Right atrium auricular region (tissue), 2 donors: ENCODE data around the gene MAOB. TPM values are rescaled to one million over a fixed set of nuclear protein-coding genes. Genes with fewer than 3 reads are reported as not detected.

Experiments
- DNase-seq: peaks from one replicate; pipeline ENCODE4 v3.0.0-alpha.2; 2019; ENCODE audit warnings: low spot score
- H3K27ac ChIP-seq, 2 donors: fragments of 200-600 bp; sonication (generic); 1 replicate in 1 of 2; 2 replicates in 1 of 2; pipeline ENCODE4 v1.5.1; 2016 to 2019
- H3K27me3 ChIP-seq, 2 donors: fragments of 200-600 bp; sonication (generic); one replicate each; pipeline versions ENCODE4 v1.5.1 to v1.6.0; 2017 to 2019
- H3K36me3 ChIP-seq: fragments of 200-600 bp; sonication (generic); one replicate; pipeline ENCODE4 v1.5.1; 2016
- H3K4me1 ChIP-seq, 2 donors: fragments of 200-600 bp; sonication (generic); one replicate each; pipeline versions ENCODE4 v1.5.1 to v1.6.0; 2017 to 2019
- H3K4me3 ChIP-seq, 2 donors: fragments of 200-600 bp; sonication (generic); 1 replicate in 1 of 2; 2 replicates in 1 of 2; pipeline ENCODE4 v1.5.1; 2017 to 2019; ENCODE audit warnings: mild to moderate bottlenecking in 1 of 2, moderate library complexity in 1 of 2
- H3K9me3 ChIP-seq, 2 donors: fragments of 200-600 bp; sonication (generic); one replicate each; pipeline ENCODE4 v1.5.1; 2019
- total RNA-seq, 2 donors: library from RNA; depleted of rRNA; stranded (reverse); fragments of >200 nt; gene quantifications; one replicate each; pipeline ENCODE4 v1.1.0, GENCODE V29; 2016
- TF ChIP-seq, protein P1 (sequence below), 2 donors: fragments of 200-600 bp; sonication (generic); IDR thresholded peaks; one replicate each; pipeline ENCODE4 v1.5.1; 2019; ENCODE audit warnings: antibody characterized with exemption in 2 of 2

MAOB gene
- total RNA-seq, 2 donors from 2014 or later = 21.0 to 64.3 TPM

DNA sequence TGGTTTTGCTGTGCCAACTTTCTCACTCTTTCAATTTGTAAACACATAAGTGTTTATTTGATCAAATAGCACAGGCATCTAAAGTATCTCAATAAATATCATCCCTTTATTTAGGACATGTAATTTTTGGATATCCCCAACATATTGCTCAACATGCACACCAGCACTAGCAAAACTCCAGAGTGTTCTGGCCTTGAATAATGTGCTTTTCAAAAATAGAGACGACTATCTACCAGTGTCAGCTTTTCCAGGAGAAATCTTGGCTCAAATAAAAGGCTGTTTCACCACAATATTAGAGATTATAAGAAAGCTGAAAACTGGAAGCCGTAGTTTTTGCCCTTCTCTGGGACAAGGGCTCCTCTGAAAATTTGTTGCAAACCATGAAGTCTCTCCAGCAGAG is 67.0 kb downstream of the MAOB start:
- TF ChIP-seq, protein P1, sequence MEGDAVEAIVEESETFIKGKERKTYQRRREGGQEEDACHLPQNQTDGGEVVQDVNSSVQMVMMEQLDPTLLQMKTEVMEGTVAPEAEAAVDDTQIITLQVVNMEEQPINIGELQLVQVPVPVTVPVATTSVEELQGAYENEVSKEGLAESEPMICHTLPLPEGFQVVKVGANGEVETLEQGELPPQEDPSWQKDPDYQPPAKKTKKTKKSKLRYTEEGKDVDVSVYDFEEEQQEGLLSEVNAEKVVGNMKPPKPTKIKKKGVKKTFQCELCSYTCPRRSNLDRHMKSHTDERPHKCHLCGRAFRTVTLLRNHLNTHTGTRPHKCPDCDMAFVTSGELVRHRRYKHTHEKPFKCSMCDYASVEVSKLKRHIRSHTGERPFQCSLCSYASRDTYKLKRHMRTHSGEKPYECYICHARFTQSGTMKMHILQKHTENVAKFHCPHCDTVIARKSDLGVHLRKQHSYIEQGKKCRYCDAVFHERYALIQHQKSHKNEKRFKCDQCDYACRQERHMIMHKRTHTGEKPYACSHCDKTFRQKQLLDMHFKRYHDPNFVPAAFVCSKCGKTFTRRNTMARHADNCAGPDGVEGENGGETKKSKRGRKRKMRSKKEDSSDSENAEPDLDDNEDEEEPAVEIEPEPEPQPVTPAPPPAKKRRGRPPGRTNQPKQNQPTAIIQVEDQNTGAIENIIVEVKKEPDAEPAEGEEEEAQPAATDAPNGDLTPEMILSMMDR (IDR thresholded peaks at IDR 0.05) = no peak
- H3K9me3 ChIP-seq = no peaks in the 10 kb centered on the region
- H3K4me3 ChIP-seq = no peak overlapping the region
- peak overlapping the region in 1 of 2 donors; percentile 8 for H3K27ac ChIP-seq
- no peaks in the 10 kb centered on the region for H3K36me3 ChIP-seq
- H3K27me3 ChIP-seq = no peaks in the 10 kb centered on the region
- DNase-seq = no peak
- H3K4me1 ChIP-seq = no peaks in the 10 kb centered on the region

DNA sequence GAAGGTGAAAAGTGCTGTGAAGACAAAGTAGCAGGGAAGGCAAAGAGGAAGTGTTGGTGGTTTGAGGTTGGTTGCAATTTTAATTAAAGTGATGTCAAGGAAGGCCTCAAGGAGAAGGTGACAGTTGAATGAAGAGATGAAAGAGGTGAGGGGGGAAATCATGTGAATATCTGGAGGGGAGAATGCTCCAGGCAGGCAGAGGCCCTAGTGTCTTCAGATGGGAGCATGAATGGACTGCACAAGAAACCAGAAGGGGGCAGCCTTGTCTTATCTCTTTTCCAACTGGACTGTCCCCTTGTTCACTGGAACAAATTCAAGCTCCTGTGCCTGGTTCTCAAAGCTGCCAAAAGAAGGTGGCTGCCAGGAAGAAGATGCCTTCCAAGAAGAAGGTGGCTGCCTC is 68.4 kb downstream of the MAOB start:
- no peaks in the 10 kb centered on the region for H3K27me3 ChIP-seq
- TF ChIP-seq, protein P1 (IDR thresholded peaks at IDR 0.05) = no peak
- H3K4me3 ChIP-seq = no peak overlapping the region
- H3K9me3 ChIP-seq = no peaks in the 10 kb centered on the region
- DNase-seq = no peak
- no peaks in the 10 kb centered on the region for H3K36me3 ChIP-seq
- no peaks in the 10 kb centered on the region for H3K4me1 ChIP-seq
- peak overlapping the region in 1 of 2 donors; percentile 48 for H3K27ac ChIP-seq

DNA sequence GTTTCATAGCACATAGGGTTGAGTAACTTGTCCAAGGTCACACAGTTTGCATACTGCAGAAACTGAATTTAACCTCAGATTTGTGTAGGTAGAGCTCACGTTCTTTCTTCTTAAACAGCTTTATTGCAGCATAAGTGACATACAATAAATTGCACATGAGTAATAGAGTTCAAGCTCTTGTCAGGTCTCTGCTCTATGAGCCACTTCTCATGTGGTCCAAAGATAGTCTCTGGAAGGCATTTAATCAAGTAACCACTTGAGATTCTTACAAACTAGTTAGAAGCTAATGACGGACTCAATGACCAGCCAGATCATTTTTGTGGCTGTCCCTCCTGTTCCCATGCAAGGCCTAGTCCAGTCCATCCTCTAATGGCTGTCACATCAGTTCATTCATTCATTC is 68.9 kb downstream of the MAOB start:
- H3K36me3 ChIP-seq = no peaks in the 10 kb centered on the region
- no peaks in the 10 kb centered on the region for H3K4me1 ChIP-seq
- no peak for DNase-seq
- H3K9me3 ChIP-seq = no peaks in the 10 kb centered on the region
- no peak overlapping the region for H3K4me3 ChIP-seq
- TF ChIP-seq, protein P1 (IDR thresholded peaks at IDR 0.05) = no peak
- no peaks in the 10 kb centered on the region for H3K27me3 ChIP-seq
- H3K27ac ChIP-seq = peak overlapping the region in 1 of 2 donors; percentile 48

DNA sequence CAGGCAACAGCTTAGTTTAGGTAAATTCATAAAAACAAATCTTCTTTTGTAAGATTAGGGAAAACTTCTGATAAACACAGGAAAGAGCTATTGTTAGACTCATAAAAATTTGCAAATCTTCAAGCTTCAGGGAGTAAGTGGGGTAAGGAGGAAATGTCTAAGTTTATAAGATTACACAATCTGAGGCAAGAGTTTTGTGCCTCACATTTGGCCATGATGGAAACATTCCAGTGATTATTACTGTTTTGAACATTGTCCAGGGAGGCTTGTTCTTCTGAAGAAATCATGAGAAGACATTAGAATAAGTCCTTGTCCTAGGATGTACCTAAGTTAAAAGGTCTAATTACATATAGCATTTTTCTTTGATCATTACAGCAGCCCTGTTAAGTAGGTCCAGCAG is 72.8 kb downstream of the MAOB start:
- Histone ChIP-seq H3K4me1 (no peaks in the 10 kb centered on the region), H3K27ac (peak overlapping the region in 1 of 2 donors; percentile 21), H3K27me3 (no peaks in the 10 kb centered on the region), H3K4me3 (no peak overlapping the region), H3K36me3 (no peaks in the 10 kb centered on the region), H3K9me3 (no peaks in the 10 kb centered on the region)
- TF ChIP-seq, protein P1 (IDR thresholded peaks at IDR 0.05) = no peak
- no peak for DNase-seq

DNA sequence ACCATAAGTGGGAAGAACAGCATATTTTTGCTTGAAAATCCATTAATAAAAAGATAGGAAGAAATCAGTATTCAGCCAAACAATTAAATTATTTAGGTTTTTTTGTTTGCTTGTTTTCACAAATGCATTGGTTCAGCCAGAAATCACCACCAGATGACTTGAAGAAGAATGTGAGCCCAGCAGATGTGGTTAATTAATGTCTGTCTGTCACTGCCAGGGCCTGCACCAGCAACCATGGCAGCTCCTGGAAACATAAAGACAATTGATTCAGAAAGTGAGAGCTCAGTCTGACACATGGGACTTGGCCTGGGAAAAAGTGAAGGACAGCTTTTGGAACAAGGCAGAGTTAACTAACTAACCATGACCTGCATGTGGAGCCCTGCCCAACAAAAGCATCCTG is 74.0 kb downstream of the MAOB start:
- H3K4me1 ChIP-seq = no peaks in the 10 kb centered on the region
- TF ChIP-seq, protein P1 (IDR thresholded peaks at IDR 0.05) = no peak
- no peak overlapping the region for H3K27ac ChIP-seq
- no peak overlapping the region for H3K4me3 ChIP-seq
- H3K27me3 ChIP-seq = no peaks in the 10 kb centered on the region
- no peaks in the 10 kb centered on the region for H3K9me3 ChIP-seq
- H3K36me3 ChIP-seq = no peaks in the 10 kb centered on the region
- DNase-seq = no peak

DNA sequence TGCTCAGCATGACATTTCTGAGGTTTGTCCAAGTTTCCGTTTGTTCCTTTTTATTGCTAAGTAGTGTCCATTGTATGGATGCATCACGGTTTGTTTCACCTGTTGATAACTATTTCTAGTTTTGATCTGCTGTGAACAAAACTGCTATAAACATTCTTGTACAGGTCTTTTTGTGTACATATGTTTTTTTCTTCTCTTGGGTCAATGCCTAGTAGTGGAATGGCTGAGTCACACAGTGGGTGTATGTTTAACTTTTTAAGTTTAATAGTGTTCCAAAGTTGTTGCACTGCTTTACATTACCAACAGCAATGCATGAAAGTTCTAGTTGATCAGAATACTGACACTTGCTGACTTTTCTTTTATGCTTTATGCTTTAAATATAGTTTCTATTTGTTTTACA is 76.7 kb downstream of the MAOB start:
- Histone ChIP-seq H3K9me3 (no peaks in the 10 kb centered on the region), H3K4me3 (no peak overlapping the region), H3K4me1 (no peaks in the 10 kb centered on the region), H3K27ac (no peak overlapping the region), H3K36me3 (no peaks in the 10 kb centered on the region), H3K27me3 (no peaks in the 10 kb centered on the region)
- TF ChIP-seq, protein P1 (IDR thresholded peaks at IDR 0.05) = no peak
- DNase-seq = no peak
